ENCODE data around the gene CLCN7.

CLCN7 gene, protein sequence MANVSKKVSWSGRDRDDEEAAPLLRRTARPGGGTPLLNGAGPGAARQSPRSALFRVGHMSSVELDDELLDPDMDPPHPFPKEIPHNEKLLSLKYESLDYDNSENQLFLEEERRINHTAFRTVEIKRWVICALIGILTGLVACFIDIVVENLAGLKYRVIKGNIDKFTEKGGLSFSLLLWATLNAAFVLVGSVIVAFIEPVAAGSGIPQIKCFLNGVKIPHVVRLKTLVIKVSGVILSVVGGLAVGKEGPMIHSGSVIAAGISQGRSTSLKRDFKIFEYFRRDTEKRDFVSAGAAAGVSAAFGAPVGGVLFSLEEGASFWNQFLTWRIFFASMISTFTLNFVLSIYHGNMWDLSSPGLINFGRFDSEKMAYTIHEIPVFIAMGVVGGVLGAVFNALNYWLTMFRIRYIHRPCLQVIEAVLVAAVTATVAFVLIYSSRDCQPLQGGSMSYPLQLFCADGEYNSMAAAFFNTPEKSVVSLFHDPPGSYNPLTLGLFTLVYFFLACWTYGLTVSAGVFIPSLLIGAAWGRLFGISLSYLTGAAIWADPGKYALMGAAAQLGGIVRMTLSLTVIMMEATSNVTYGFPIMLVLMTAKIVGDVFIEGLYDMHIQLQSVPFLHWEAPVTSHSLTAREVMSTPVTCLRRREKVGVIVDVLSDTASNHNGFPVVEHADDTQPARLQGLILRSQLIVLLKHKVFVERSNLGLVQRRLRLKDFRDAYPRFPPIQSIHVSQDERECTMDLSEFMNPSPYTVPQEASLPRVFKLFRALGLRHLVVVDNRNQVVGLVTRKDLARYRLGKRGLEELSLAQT

GRCh38 chr16:1474796-1475551 lies at the start of gene CLCN7:
TSS of gene CLCN7 (minus strand) at chr16:1475028. CDS start at chr16:1474974, 54 bp downstream.
- peak within 1 kb of the TSS; percentile 82 for H3K4me3 ChIP-seq (ENCODE audit: low read length)
- TF ChIP-seq ZNF274 (IDR thresholded peaks at IDR 0.05; ENCODE audit: low read depth, low read length), result no peak

- TF ChIP-seq ZNF274 (IDR thresholded peaks at IDR 0.05; ENCODE audit: low read depth, low read length), result no peak
- H3K4me3 ChIP-seq (ENCODE audit: low read length), result no peak overlapping the region
Observed at GRCh38 chr16:1524366-1524765, 49.5 kb upstream of the CLCN7 start.

- no peak for TF ChIP-seq ZNF274 (IDR thresholded peaks at IDR 0.05; ENCODE audit: low read depth, low read length)
- H3K4me3 ChIP-seq (ENCODE audit: low read length), result no peak overlapping the region
Observed at GRCh38 chr16:1523581-1524245, 48.9 kb upstream of the CLCN7 start.

DNA sequence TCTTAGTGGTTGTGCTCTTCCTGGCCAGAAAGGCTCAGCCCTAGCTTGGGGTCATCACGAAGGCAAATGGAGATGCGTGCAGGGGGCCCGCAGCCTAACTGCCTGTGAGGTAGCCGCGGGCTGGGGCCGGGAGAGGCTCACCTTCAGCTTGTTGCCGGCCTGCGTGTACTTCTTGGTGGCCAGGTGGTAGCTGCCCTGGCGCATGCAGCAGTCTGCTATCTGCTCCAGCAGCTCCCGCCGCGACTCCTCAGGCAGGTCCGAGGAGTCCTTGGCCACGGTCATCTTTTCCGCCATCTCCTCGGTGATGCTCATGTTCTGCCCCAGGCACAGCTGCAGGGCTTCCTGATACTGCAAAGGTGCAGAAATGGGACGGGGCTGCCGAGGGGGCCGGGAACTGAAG lies 45.6 kb upstream of the CLCN7 start:
- TF ChIP-seq ZNF274 (IDR thresholded peaks at IDR 0.05; ENCODE audit: low read depth, low read length), result no peak
- H3K4me3 ChIP-seq (ENCODE audit: low read length), result no peak overlapping the region

DNA sequence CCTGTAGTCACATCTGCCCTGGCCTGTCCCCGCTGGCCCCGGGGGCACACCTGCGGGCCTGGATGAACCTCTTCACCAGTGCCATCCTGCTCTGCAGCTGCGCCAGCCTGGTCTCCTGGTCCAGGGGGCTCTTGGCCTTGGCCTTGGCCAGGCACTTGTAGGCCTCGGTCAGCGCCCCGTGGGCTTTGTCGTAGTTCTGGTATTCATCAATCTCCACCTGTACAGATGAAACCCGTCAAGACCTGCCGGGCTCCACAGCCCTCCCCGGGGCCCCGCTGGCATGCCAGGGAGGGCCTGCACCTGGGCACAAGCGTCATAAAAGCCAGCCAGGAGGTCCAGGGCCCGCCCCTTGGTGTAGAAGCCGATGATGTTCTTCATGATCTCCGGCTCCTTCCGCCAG lies 45.0 kb upstream of the CLCN7 start:
- no peak overlapping the region for H3K4me3 ChIP-seq (ENCODE audit: low read length)
- no peak for TF ChIP-seq ZNF274 (IDR thresholded peaks at IDR 0.05; ENCODE audit: low read depth, low read length)

GRCh38 chr16:1518626-1519135 lies 43.9 kb upstream of the CLCN7 start:
- H3K4me3 ChIP-seq (ENCODE audit: low read length), result no peak overlapping the region
- no peak for TF ChIP-seq ZNF274 (IDR thresholded peaks at IDR 0.05; ENCODE audit: low read depth, low read length)

- no peak overlapping the region for H3K4me3 ChIP-seq (ENCODE audit: low read length)
- no peak for TF ChIP-seq ZNF274 (IDR thresholded peaks at IDR 0.05; ENCODE audit: low read depth, low read length)
Observed at GRCh38 chr16:1514507-1514906, 39.7 kb upstream of the CLCN7 start.

- no peak overlapping the region for H3K4me3 ChIP-seq (ENCODE audit: low read length)
- no peak for TF ChIP-seq ZNF274 (IDR thresholded peaks at IDR 0.05; ENCODE audit: low read depth, low read length)
Observed at GRCh38 chr16:1512774-1513173, 37.9 kb upstream of the CLCN7 start.

DNA sequence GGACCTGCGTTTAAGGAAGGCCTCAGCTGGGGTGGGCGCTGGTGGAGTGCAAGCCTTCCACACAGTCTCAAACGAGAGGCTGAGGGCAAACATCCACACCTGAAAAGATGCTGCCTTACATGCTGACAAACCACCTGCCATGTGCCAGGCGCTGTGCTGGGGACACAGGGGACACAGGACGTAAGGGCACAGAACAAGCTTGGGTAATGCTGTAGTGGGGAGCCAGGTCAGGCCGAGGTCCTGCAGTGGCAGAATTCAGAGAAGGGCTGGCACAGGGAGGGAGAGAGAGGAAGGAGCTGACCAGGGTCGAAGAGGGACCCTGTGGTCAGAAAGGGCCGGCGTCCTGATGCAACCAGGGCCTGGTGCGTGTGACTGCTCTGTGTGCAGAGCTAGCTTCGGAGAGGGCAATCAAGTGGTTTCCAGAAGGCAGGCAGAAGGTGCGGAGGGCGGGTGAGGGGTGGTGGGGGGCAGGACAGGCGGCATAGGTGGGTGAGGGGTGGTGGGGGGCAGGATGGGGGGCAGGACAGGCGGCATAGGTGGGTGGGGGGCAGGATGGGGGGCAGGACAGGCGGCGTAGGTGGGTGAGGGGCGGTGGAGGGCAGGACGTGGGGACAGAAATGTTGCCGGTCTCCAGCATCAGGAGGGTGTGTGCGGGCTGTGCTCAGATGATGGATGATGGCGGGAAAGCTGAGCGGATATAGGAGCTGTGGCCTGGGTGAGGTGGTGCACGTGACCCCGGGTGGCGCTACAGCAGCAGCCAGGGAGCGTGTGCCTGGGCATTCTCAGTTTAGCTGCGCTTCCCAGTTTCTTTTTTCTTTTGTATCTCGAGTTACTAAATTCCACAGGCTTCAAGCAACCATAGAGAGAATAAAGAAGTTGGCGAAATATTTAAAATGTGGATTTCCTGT lies 37.1 kb upstream of the CLCN7 start:
- TF ChIP-seq ZNF274 (IDR thresholded peaks at IDR 0.05; ENCODE audit: low read depth, low read length), result no peak

DNA sequence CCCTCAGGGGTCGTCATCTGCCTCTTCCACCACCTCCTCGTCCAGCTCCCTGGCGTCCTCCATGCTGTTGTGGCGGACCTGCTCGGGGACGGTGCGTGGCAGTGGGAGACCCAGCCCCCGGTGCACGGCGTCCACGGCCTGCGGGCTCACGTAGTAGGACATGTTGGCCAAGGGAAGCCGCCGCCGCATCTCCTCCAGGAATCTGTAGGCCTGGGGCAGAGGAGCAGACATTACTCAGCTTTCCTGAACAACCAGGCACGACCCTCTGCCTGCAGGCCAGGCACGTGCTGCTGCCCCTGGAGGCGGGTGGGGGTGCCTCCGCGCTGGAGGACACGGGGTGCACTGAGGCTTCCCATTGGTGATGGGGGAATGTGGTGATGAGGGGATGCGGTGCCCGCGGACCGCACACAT lies 36.1 kb upstream of the CLCN7 start:
- H3K4me3 ChIP-seq (ENCODE audit: low read length), result no peak overlapping the region
- no peak for TF ChIP-seq ZNF274 (IDR thresholded peaks at IDR 0.05; ENCODE audit: low read depth, low read length)

More for the DNA sequence above, 37.1 kb upstream of the CLCN7 start:
- H3K4me3 ChIP-seq (ENCODE audit: low read length), result no peak overlapping the region

- H3K4me3 ChIP-seq (ENCODE audit: low read length), result no peak overlapping the region
Observed at GRCh38 chr16:1510272-1510671, 35.4 kb upstream of the CLCN7 start.

DNA sequence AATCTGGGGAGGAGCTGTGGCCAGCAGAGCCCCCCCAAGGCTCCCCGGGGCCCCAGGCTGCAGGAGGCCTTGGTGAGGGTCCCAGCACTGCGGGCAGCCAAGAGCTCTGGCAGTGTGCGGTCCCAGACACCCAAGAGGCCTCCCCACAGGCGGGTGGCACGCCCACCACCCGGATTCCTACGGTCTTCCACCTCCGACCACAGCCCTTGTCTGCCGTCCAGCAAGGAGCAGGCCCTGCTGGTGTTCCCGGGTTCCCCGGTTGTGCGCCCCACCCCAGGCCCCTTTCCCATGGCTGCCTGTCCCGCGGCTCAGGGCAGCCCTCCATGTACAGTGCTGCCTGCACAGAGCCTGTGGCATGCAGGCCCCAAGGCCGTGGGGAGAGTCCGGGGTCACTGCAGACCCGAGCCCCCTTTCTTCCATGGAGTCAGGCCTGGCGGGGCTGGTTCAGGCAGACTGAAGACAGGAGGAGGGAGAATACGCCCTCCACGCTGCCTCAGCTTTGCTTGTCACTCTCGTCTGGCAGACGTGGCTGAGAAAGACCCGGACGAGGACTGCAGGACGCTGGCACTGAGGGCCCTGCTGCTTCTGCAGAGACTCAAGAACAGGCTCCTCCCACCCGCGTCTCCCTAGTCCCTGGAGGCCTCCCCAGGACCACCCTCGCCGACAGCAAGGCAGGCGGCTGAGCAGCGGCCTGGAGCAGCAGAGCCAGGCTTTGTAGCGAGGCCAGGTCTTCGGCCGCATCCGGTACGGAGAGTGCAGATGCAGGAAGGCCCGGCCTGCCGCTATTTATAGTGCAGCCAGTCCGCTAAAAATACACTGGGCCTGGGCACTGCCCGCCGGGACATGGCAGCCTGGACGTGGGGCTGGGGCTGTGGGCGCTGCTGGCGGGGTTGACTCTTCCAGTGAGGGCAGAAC lies 34.7 kb upstream of the CLCN7 start:
- no peak for TF ChIP-seq ZNF274 (IDR thresholded peaks at IDR 0.05; ENCODE audit: low read depth, low read length)
- no peak overlapping the region for H3K4me3 ChIP-seq (ENCODE audit: low read length)

More at GRCh38 chr16:1510272-1510671, 35.4 kb upstream of the CLCN7 start:
- no peak for TF ChIP-seq ZNF274 (IDR thresholded peaks at IDR 0.05; ENCODE audit: low read depth, low read length)
